Activated T-cell treated with anti-CD3 and anti-CD28 coated beads, Interleukin-2, amount 50 U/mL, for 72 hours (primary cell): Measurements from ENCODE around the gene LRRC28. TPM values are rescaled to one million over a fixed set of nuclear protein-coding genes. Genes with fewer than 3 reads are reported as not detected.
"Not testable (repeated sequence)": the region's sequence is repeated elsewhere in the genome, so short reads cannot be mapped to it uniquely, and the experiment has no call there.

Source experiments
- ATAC-seq, 2 donors: fragments of 150-1000 bp; cut with Tn5 transposase; replicated peaks in 1 of 2; 2 replicates each; pipeline ENCODE4 v1.10.0; 2021; ENCODE audit warnings: moderate library complexity in 2 of 2, mild to moderate bottlenecking in 1 of 2
- DNase-seq, 2 donors: peaks; one replicate each; pipeline ENCODE4 v3.0.0; 2021 to 2022; ENCODE audit warnings: mixed read lengths in 1 of 2
- H3K27ac Mint-ChIP-seq: one replicate; pipeline ENCODE4 v1.8.0; 2022; ENCODE audit warnings: mild to moderate bottlenecking, moderate library complexity, mixed read lengths
- H3K27me3 Mint-ChIP-seq: one replicate; pipeline ENCODE4 v1.8.0; 2022; ENCODE audit warnings: low read depth, mixed read lengths
- H3K36me3 Mint-ChIP-seq, 2 donors: one replicate each; pipeline ENCODE4 v1.8.0; 2022; ENCODE audit warnings: mixed read lengths in 2 of 2, mild to moderate bottlenecking in 1 of 2; ENCODE audit not compliant: insufficient read depth in 2 of 2
- H3K4me1 Mint-ChIP-seq: one replicate; pipeline ENCODE4 v1.8.0; 2022; ENCODE audit warnings: low read depth, mixed read lengths
- H3K4me3 Mint-ChIP-seq, 2 donors: one replicate each; pipeline ENCODE4 v1.8.0; 2022; ENCODE audit warnings: mild to moderate bottlenecking in 2 of 2, mixed read lengths in 2 of 2, moderate library complexity in 2 of 2
- H3K9me3 Mint-ChIP-seq, 2 donors: one replicate each; pipeline ENCODE4 v1.8.0; 2022; ENCODE audit warnings: mixed read lengths in 2 of 2
- total RNA-seq, 2 donors: library from RNA; stranded (reverse); gene quantifications; one replicate each; pipeline ENCODE4 v1.2.3, GENCODE V29; 2022

The LRRC28 gene
- total RNA-seq, 2 donors from 2014 or later = 23.3 to 29.0 TPM

GRCh38 chr15:99371180-99372103 lies 120.2 kb downstream of the LRRC28 start:
- ATAC-seq = peak; percentile 84 to 85

GRCh38 chr15:99385005-99385669 lies 133.9 kb downstream of the LRRC28 start:
- ATAC-seq (no peak), DNase-seq (no peak)
- peaks cover 3 to 8% of the 10 kb centered on the region in 2 donors for H3K36me3 Mint-ChIP-seq
- no peak overlapping the region for H3K27ac Mint-ChIP-seq
- H3K9me3 Mint-ChIP-seq = peaks cover 0 to 1% of the 10 kb centered on the region in 2 donors
- no peaks in the 10 kb centered on the region for H3K27me3 Mint-ChIP-seq
- no peak overlapping the region for H3K4me3 Mint-ChIP-seq
- H3K4me1 Mint-ChIP-seq = peaks cover 21% of the 10 kb centered on the region

More at GRCh38 chr15:99371180-99372103, 120.2 kb downstream of the LRRC28 start:
- Mint-ChIP-seq H3K27ac (peak overlapping the region; percentile 40), H3K4me1 (peaks cover 22% of the 10 kb centered on the region), H3K9me3 (peaks cover 9 to 15% of the 10 kb centered on the region in 2 donors), H3K36me3 (peaks cover 15 to 23% of the 10 kb centered on the region in 2 donors), H3K4me3 (peak overlapping the region; percentile 4 to 51), H3K27me3 (no peaks in the 10 kb centered on the region)
- DNase-seq = no peak

- H3K9me3 Mint-ChIP-seq = peaks cover 0 to 1% of the 10 kb centered on the region in 2 donors
- no peaks in the 10 kb centered on the region for H3K27me3 Mint-ChIP-seq
- H3K4me1 Mint-ChIP-seq = peaks cover 21% of the 10 kb centered on the region
- DNase-seq = no peak
- H3K36me3 Mint-ChIP-seq = peaks cover 3 to 8% of the 10 kb centered on the region in 2 donors
- no peak overlapping the region for H3K4me3 Mint-ChIP-seq
- no peak overlapping the region for H3K27ac Mint-ChIP-seq
- no peak for ATAC-seq
Measured at GRCh38 chr15:99385865-99386264, 134.6 kb downstream of the LRRC28 start.

GRCh38 chr15:99386391-99386790 lies 135.1 kb downstream of the LRRC28 start:
- Mint-ChIP-seq H3K27me3 (no peaks in the 10 kb centered on the region), H3K4me1 (peaks cover 21% of the 10 kb centered on the region), H3K36me3 (peaks cover 6 to 7% of the 10 kb centered on the region in 2 donors), H3K4me3 (no peak overlapping the region), H3K9me3 (peaks cover 0 to 1% of the 10 kb centered on the region in 2 donors), H3K27ac (no peak overlapping the region)
- DNase-seq (no peak), ATAC-seq (no peak)

GRCh38 chr15:99387421-99388168 lies 136.3 kb downstream of the LRRC28 start:
- DNase-seq (no peak), ATAC-seq (no peak)
- Mint-ChIP-seq H3K4me3 (no peak overlapping the region), H3K36me3 (peaks cover 7 to 9% of the 10 kb centered on the region in 2 donors), H3K27ac (no peak overlapping the region), H3K27me3 (no peaks in the 10 kb centered on the region), H3K9me3 (peaks cover 6 to 9% of the 10 kb centered on the region in 2 donors), H3K4me1 (peaks cover 21% of the 10 kb centered on the region)

- no peak for DNase-seq
- ATAC-seq = no peak
- H3K36me3 Mint-ChIP-seq = peaks cover 7 to 13% of the 10 kb centered on the region in 2 donors
- peaks cover 10 to 12% of the 10 kb centered on the region in 2 donors for H3K9me3 Mint-ChIP-seq
- no peaks in the 10 kb centered on the region for H3K27me3 Mint-ChIP-seq
- H3K4me1 Mint-ChIP-seq = peaks cover 8% of the 10 kb centered on the region
- no peak overlapping the region for H3K4me3 Mint-ChIP-seq
- no peak overlapping the region for H3K27ac Mint-ChIP-seq
Measured at GRCh38 chr15:99390667-99391066, 139.4 kb downstream of the LRRC28 start.

GRCh38 chr15:99393641-99394040 lies 142.4 kb downstream of the LRRC28 start:
- no peak for ATAC-seq
- peaks cover 7 to 13% of the 10 kb centered on the region in 2 donors for H3K36me3 Mint-ChIP-seq

GRCh38 chr15:99396375-99396774 lies 145.1 kb downstream of the LRRC28 start:
- Mint-ChIP-seq H3K9me3 (peaks cover 10 to 11% of the 10 kb centered on the region in 2 donors), H3K4me1 (no peaks in the 10 kb centered on the region), H3K4me3 (no peak overlapping the region), H3K36me3 (peaks cover 5 to 12% of the 10 kb centered on the region in 2 donors), H3K27me3 (no peaks in the 10 kb centered on the region), H3K27ac (no peak overlapping the region)
- ATAC-seq (no peak), DNase-seq (no peak)

More at GRCh38 chr15:99393641-99394040, 142.4 kb downstream of the LRRC28 start:
- H3K4me3 Mint-ChIP-seq = no peak overlapping the region
- H3K4me1 Mint-ChIP-seq = no peaks in the 10 kb centered on the region
- no peak overlapping the region for H3K27ac Mint-ChIP-seq
- no peak for DNase-seq
- peaks cover 10 to 12% of the 10 kb centered on the region in 2 donors for H3K9me3 Mint-ChIP-seq
- H3K27me3 Mint-ChIP-seq = no peaks in the 10 kb centered on the region

- no peaks in the 10 kb centered on the region for H3K27me3 Mint-ChIP-seq
- H3K4me3 Mint-ChIP-seq = no peak overlapping the region
- H3K36me3 Mint-ChIP-seq = no peaks in the 10 kb centered on the region
Measured at GRCh38 chr15:99399061-99399460, 147.8 kb downstream of the LRRC28 start.

GRCh38 chr15:99399618-99400017 lies 148.3 kb downstream of the LRRC28 start:
- Mint-ChIP-seq H3K27me3 (no peaks in the 10 kb centered on the region), H3K9me3 (no peaks in the 10 kb centered on the region), H3K27ac (no peak overlapping the region), H3K4me3 (no peak overlapping the region), H3K36me3 (no peaks in the 10 kb centered on the region), H3K4me1 (no peaks in the 10 kb centered on the region)
- ATAC-seq (no peak), DNase-seq (no peak)

More at GRCh38 chr15:99399061-99399460, 147.8 kb downstream of the LRRC28 start:
- H3K4me1 Mint-ChIP-seq = no peaks in the 10 kb centered on the region
- H3K27ac Mint-ChIP-seq = no peak overlapping the region
- H3K9me3 Mint-ChIP-seq = peaks cover 0 to 3% of the 10 kb centered on the region in 2 donors
- ATAC-seq (no peak), DNase-seq (no peak)

GRCh38 chr15:99401216-99401615 lies 149.9 kb downstream of the LRRC28 start:
- not testable (repeated sequence) for H3K27me3 Mint-ChIP-seq, H3K4me3 Mint-ChIP-seq, DNase-seq, H3K9me3 Mint-ChIP-seq, H3K36me3 Mint-ChIP-seq, ATAC-seq, H3K4me1 Mint-ChIP-seq, H3K27ac Mint-ChIP-seq

GRCh38 chr15:99402014-99402729 lies 150.9 kb downstream of the LRRC28 start:
- Mint-ChIP-seq H3K4me1 (no peaks in the 10 kb centered on the region), H3K4me3 (no peak overlapping the region), H3K27me3 (no peaks in the 10 kb centered on the region), H3K27ac (no peak overlapping the region), H3K9me3 (no peaks in the 10 kb centered on the region), H3K36me3 (no peaks in the 10 kb centered on the region)
- no peak for DNase-seq
- no peak for ATAC-seq
